ENCODE measurements around the gene FHIT.

GRCh38 chr3:60812502-60812901, 438.8 kb downstream of the FHIT start:
- TF ChIP-seq EZH2 (IDR thresholded peaks at IDR 0.05; ENCODE audit: insufficient read depth, poor library complexity, severe bottlenecking), result no peak
- no peak for TF ChIP-seq EZH2phosphoT487 (IDR thresholded peaks at IDR 0.05; ENCODE audit: insufficient read depth, low read depth)

All from GM23248 (cell line).